Mucosa of stomach (tissue), 1 donor: ENCODE measurements around the gene GOLGA8H.
"Not testable (repeated sequence)": the region's sequence is repeated elsewhere in the genome, so short reads cannot be mapped to it uniquely, and the experiment has no call there.

Source experiments
- H3K27me3 ChIP-seq: one replicate; pipeline ENCODE4 v1.7.0; 2013; ENCODE audit warnings: mild to moderate bottlenecking, low read length; ENCODE audit not compliant: control insufficient read depth, insufficient read depth
- H3K36me3 ChIP-seq: one replicate; pipeline ENCODE4 v1.7.0; 2013; ENCODE audit warnings: low read length; ENCODE audit not compliant: control insufficient read depth, insufficient read depth
- H3K4me1 ChIP-seq: one replicate; pipeline ENCODE4 v1.7.0; 2013; ENCODE audit warnings: mild to moderate bottlenecking, low read length; ENCODE audit not compliant: control insufficient read depth, insufficient read depth
- H3K4me3 ChIP-seq: one replicate; pipeline ENCODE4 v1.7.0; 2013; ENCODE audit warnings: low read length
- H3K9ac ChIP-seq: one replicate; pipeline ENCODE4 v1.7.0; 2013; ENCODE audit warnings: mild to moderate bottlenecking, low read length, moderate library complexity
- H3K9me3 ChIP-seq: one replicate; pipeline ENCODE4 v1.7.0; 2013; ENCODE audit warnings: mild to moderate bottlenecking, low read length, moderate library complexity; ENCODE audit not compliant: control insufficient read depth
- donor health status: Pancreatic carcinoma.

Gene GOLGA8H

GRCh38 chr15:30661154-30661553 is 57.3 kb downstream of the GOLGA8H start:
- H3K9me3 ChIP-seq, H3K36me3 ChIP-seq, H3K27me3 ChIP-seq, H3K9ac ChIP-seq, H3K4me1 ChIP-seq, H3K4me3 ChIP-seq: not testable (repeated sequence)
